UCSD-AML1 (cell line): ENCODE measurements around the gene SCARF1.
A peak's percentile ranks its signal among the peaks of the same experiment; 100 is the strongest.
"Not testable (repeated sequence)": the region's sequence is repeated elsewhere in the genome, so short reads cannot be mapped to it uniquely, and the experiment has no call there.

Source experiments
- DNase-seq: peaks from one replicate; lab custom pipeline; 2025; ENCODE audit not compliant: unreplicated experiment; lab: John Stamatoyannopoulos, UW

SCARF1 gene, protein sequence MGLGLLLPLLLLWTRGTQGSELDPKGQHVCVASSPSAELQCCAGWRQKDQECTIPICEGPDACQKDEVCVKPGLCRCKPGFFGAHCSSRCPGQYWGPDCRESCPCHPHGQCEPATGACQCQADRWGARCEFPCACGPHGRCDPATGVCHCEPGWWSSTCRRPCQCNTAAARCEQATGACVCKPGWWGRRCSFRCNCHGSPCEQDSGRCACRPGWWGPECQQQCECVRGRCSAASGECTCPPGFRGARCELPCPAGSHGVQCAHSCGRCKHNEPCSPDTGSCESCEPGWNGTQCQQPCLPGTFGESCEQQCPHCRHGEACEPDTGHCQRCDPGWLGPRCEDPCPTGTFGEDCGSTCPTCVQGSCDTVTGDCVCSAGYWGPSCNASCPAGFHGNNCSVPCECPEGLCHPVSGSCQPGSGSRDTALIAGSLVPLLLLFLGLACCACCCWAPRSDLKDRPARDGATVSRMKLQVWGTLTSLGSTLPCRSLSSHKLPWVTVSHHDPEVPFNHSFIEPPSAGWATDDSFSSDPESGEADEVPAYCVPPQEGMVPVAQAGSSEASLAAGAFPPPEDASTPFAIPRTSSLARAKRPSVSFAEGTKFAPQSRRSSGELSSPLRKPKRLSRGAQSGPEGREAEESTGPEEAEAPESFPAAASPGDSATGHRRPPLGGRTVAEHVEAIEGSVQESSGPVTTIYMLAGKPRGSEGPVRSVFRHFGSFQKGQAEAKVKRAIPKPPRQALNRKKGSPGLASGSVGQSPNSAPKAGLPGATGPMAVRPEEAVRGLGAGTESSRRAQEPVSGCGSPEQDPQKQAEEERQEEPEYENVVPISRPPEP

DNA sequence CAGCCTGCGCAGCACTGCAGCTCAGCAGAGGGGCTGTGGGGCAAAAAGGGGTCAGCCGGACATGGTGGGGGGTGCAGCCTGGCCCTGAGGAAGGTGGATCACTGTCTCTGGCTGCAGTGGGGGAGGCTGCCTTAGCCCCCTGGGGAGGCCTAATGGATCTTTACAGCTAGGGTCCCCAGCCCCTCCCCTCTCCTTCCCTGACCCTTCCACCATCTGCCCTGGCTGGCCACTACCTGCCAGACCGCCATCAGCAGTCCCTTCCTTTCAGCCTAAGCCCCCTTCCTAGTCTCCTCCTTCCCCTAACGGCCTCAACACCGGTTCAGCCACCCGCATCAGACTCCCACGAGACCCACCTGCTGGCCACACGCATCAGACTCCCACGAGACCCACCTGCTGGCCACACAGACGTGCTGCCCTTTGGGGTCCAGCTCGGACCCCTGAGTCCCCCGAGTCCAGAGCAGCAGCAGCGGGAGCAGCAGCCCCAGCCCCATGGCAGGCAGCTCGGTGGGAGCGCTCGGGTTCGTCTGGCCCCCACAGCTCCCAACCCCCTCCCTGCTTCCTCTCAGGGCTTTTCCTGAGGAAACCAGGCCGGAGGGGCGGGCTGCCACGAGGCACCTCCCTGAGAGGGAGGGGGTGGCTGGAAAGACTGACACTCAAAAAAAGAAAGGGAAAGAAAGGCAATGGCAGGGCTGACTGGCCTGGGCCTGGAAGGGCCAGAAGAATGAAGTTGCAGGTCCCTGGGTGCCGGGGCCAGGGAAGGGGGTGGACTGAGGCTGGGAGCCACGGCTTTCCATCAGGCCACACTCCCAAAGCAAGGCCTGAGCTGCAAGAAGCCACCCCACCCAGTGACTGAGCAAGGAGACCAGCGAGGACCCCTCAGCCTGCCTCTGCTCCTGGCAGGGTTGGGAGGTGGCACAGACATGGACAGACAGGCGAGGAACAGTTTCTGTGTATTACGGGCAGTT is at the start of gene SCARF1:
Gene SCARF1 (minus strand): TSS at position 526 of the 965 bp plus-strand sequence. CDS start 35 bp downstream, at position 491.
- DNase-seq = peak; percentile 87

GRCh38 chr17:1693339-1693738 is 47.8 kb upstream of the SCARF1 start:
- DNase-seq = no peak

- DNase-seq = no peak
Observed at GRCh38 chr17:1690544-1691221, 45.2 kb upstream of the SCARF1 start.

GRCh38 chr17:1688405-1688804 is 42.9 kb upstream of the SCARF1 start:
- not testable (repeated sequence) for DNase-seq

- DNase-seq = no peak
Observed at GRCh38 chr17:1686086-1686485, 40.6 kb upstream of the SCARF1 start.

DNA sequence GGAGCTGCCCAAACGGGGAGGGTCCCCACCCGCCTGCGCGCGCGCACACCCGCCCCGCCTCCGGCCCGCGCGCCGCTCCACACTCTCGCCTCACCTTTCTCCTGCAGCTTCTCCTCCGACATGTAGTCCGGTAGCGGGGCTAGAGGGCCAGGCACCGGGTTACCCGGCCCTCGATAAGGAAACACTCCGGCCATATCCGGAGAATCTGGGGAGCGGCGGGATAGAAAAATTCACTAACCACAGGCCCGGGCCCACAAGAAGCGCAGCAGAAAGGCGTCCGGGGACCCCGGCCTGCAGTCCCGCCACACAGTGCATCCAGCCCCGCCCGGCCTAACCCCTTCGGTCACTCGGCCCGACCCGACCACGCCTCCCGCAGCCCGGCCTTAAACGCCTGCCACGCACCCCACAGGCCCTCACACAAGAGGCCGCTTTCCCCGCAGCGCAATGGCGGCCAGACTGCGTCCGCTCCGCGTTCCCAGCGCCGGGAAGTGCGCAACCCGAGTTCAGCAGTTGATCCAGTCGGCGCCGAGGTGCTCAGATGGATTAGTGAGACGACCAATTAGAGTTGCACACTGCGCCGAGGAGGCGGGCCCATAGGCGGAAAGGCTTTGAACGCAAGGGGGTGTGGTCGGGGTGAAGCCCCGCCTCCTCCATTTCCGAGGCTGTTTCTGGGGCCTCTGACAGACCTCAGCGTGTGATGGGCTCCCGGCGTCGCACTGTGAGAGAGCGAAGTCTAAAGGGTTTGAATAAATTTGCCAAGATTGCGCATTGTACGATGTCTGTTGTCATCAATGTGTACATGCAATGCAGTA is 39.1 kb upstream of the SCARF1 start, which contains the start of gene PRPF8:
Gene PRPF8 (minus strand): TSS at position 490 of the 812 bp plus-strand sequence. CDS start 296 bp downstream, at position 194.
- DNase-seq = peak; percentile 98

DNA sequence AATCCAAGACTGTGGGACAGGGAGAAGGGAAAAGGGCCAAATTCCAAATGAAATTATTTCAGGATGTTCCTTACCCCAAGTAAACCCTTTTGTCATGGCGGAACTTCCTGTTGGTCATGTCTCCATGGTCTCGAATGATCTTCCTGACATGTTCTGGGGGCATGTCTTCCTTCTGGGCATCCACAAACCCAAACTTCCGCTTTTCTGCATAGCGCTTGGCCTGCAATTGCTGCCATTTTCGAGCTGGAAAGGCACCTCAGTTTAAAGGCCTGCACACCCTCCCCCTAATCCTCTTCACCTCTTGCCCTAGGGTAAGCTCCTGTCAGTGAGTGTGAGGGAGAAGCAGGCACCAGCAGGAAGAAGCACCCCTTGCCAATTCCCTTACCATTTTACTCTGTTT is 37.9 kb upstream of the SCARF1 start:
- DNase-seq = peak; percentile 52

DNA sequence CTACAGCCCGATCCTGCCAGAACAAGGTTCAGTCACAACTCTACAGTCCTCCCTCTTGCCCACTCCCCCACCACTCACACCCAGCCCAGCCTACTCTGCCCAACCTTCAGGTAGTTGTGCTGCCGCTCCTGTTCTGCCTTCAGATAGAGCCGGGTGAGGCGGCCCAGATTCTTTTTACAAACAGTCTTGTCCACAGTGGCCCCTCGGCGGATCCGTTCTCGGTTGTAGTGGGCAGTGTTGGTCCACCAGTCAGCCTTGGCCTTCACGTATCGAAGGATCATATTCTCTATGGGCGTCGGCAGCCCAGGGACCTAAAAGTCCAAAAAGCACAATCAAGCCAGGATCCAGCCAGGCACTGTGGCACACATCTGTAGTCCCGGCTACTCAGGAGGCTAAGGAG is 30.9 kb upstream of the SCARF1 start:
- DNase-seq = no peak

DNA sequence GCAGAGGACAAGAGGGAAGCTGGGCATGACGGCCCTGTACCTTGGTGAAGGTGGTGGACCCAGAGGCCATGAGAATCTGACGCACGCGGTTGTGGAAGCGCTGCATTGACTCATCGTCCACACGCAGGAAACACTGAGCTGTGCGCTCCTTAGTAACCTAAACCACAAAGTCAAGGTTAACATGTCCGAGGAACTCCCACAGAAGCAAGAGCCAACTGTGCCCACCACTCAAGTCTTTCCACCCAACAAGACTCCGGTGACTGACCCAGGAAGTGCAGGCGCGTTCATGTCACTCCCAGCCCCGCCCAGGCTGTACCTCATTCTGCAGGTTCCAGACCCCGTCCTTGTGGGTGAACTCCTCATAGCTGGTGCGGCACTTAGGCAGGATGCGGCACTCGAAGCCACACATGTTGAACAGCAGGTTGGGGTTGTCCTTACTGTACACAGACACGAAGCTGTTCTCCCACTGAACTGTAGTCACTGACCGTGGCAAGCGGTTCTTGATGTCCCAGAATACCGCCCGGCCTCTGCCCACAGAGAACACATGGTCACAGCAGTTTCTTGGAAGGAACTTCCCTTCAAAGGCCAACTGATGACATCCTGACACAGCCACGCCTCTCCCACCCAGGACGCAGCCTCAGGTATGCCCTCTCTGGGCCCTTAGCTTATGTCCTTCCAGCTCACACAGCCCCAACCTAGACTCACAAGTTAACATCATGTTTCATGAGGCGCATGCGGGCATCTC is 27.7 kb upstream of the SCARF1 start:
- no peak for DNase-seq

GRCh38 chr17:1663934-1664333 is 18.4 kb upstream of the SCARF1 start:
- not testable (repeated sequence) for DNase-seq

DNA sequence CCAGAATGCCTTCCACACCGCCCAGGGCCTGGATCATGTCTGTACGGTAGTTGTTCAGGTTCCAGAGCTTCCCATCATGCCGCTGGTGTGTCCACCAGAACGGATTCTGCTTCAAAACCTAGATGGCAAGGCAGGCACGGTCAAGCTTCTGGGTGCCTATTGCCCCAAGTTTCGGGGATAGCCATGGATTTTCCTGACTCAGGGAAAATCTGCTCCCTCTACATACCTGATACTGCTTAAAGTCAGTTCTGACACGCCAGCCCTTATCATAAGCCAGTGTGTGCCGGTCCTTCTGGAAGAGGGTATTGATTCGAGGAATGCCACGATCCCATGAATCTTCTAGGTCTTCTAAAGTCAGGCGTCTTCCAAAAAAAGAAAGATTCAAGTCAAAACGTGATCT is 15.5 kb upstream of the SCARF1 start:
- DNase-seq = no peak

- DNase-seq = no peak
Observed at GRCh38 chr17:1658100-1658499, 12.6 kb upstream of the SCARF1 start.

DNA sequence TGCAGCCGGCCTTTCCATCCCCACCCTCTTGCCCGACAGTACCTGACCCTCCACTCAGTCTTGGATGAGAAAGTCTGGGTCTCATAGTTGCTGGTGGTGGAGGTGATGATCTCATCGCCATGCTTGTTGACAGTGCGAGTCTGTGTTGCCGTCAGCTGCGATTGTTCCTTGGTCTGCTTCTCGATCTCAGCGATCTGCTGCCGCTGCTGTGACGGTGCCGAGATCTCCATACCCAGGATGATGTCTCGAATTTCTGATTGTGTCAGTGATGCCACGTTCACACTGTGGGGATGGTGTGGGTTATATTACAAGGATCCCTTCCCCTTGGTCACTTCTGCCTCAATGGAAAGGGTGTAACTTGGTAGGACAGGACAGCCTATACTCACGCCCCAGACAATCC is 8.2 kb upstream of the SCARF1 start:
- DNase-seq = no peak

DNA sequence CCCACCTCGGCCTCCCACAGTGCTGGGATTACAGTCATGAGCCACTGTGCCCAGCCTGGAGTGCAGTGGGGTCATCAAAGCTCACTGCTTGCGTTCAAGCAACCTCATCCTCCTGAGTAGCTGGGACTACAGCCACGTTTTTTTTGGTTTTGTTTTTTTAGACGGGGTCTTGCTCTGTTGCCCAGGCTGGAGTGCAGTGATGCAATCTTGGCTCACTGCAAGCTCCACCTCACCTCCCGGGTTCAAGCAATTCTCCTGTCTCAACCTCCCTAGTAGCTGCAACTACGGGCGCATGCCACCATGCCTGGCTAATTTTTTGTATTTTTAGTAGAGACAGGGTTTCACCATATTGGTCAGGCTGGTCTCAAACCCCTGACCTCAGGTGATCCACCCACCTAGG is 7.3 kb upstream of the SCARF1 start:
- DNase-seq = not testable (repeated sequence)

- no peak for DNase-seq
Observed at GRCh38 chr17:1651559-1651844, 6.0 kb upstream of the SCARF1 start.

GRCh38 chr17:1650731-1651558 is 5.4 kb upstream of the SCARF1 start:
- no peak for DNase-seq

- peak; percentile 83 for DNase-seq
Observed at GRCh38 chr17:1649844-1650501, 4.4 kb upstream of the SCARF1 start, which contains the start of gene RILP. RILP (minus strand) TSS chr17:1649866; CDS start chr17:1649804, 62 bp downstream.
